GM12878 (cell line): ENCODE data around the gene RALGPS1. TPM values are rescaled to one million over a fixed set of nuclear protein-coding genes. Genes with fewer than 3 reads are reported as not detected.

Experiments used
- ATAC-seq: fragments of 200-7000 bp; cut with Tn5 transposase; 3 replicates; pipeline ENCODE4 v1.9.1; 2020; ENCODE audit warnings: mild to moderate bottlenecking, moderate library complexity
- BruUV-seq: library from RNA; stranded (reverse); fragments of 400-500 nt; replicated peaks from 2 replicates; lab custom pipeline; 2021; lab: Mats Ljungman, UMichigan
- CTCF ChIA-PET: fragments of 300-600 bp; sonication (Branson Sonifier 250); formaldehyde crosslinking; extraction: SDS; loops from one replicate; lab custom pipeline; 2021; ENCODE audit warnings: inconsistent platforms; lab: Yijun Ruan, JAX
- POLR2A ChIA-PET: fragments of 350-600 bp; formaldehyde crosslinking; extraction: SDS; loops from one replicate; lab custom pipeline; 2021; ENCODE audit warnings: inconsistent platforms; lab: Charles Lee
- RAD21 ChIA-PET: fragments of 300-600 bp; sonication (Branson Sonifier 250); formaldehyde crosslinking; loops from one replicate; lab custom pipeline; 2023; ENCODE audit warnings: antibody characterized with exemption; ENCODE audit not compliant: unreplicated experiment; lab: Charles Lee
- SMC1A ChIA-PET: fragments of 300-600 bp; sonication (Branson Sonifier 250); formaldehyde crosslinking; loops from one replicate; lab custom pipeline; 2023; ENCODE audit not compliant: unreplicated experiment, uncharacterized antibody; lab: Charles Lee
- DNase-seq: peaks from one replicate; pipeline ENCODE4 v3.0.0-alpha.2; 2011; ENCODE audit warnings: low read depth, low spot score
- FAIRE-seq: peaks from 3 replicates; lab custom pipeline; 2011; peaks lifted over from hg19 to GRCh38; lab: Jason Lieb, UNC
- H2AFZ ChIP-seq: 2 replicates; pipeline ENCODE4 v1.6.0; 2011; ENCODE audit warnings: low read depth, low read length, control low read depth; ENCODE audit not compliant: control insufficient read depth
- H3K27ac ChIP-seq: 2 replicates; pipeline ENCODE4 v1.5.1; 2011; ENCODE audit warnings: control low read depth; ENCODE audit not compliant: control insufficient read depth, insufficient read depth
- H3K27me3 ChIP-seq, 2 experiments: replicated peaks in 1 of 2; 2 replicates each; pipeline versions ENCODE4 v1.6.0 to v1.6.1; 2011; ENCODE audit warnings: low read length in 1 of 2; ENCODE audit not compliant: control insufficient read depth in 2 of 2, insufficient read depth in 2 of 2
- H3K36me3 ChIP-seq, 2 experiments: 2 replicates each; pipeline ENCODE4 v1.5.1; 2011; ENCODE audit warnings: low read length in 1 of 2; ENCODE audit not compliant: control insufficient read depth in 2 of 2, insufficient read depth in 2 of 2
- H3K4me1 ChIP-seq: 2 replicates; pipeline ENCODE4 v1.6.1; 2011; ENCODE audit warnings: mild to moderate bottlenecking, low read length, moderate library complexity, mixed read lengths; ENCODE audit not compliant: control insufficient read depth, insufficient read depth
- H3K4me2 ChIP-seq: 2 replicates; pipeline ENCODE4 v1.6.0; 2011; ENCODE audit warnings: control low read depth; ENCODE audit not compliant: control insufficient read depth, insufficient read depth
- H3K4me3 ChIP-seq: fragments of 200-600 bp; sonication (generic); 2 replicates; pipeline ENCODE4 v1.5.1; 2016
- H3K79me2 ChIP-seq: 2 replicates; pipeline ENCODE4 v1.6.0; 2011; ENCODE audit warnings: low read length; ENCODE audit not compliant: control insufficient read depth, insufficient read depth
- H3K9ac ChIP-seq: 2 replicates; pipeline ENCODE4 v1.8.0; 2011; ENCODE audit warnings: low read length, control low read depth, mixed read lengths; ENCODE audit not compliant: control insufficient read depth, insufficient read depth
- H3K9me3 ChIP-seq: replicated peaks from 3 replicates; pipeline ENCODE4 v1.5.1; 2011; ENCODE audit warnings: mild to moderate bottlenecking, low read length; ENCODE audit not compliant: control insufficient read depth, insufficient read depth
- H4K20me1 ChIP-seq: 2 replicates; pipeline ENCODE4 v1.6.0; 2011; ENCODE audit not compliant: control insufficient read depth, insufficient read depth
- CHD4 ChIP-seq: fragments of 200-600 bp; sonication (generic); IDR thresholded peaks from 2 replicates; pipeline ENCODE4 v1.6.1; 2016; ENCODE audit warnings: mild to moderate bottlenecking
- E4F1 ChIP-seq: fragments of 450-650 bp; IDR thresholded peaks from 2 replicates; pipeline ENCODE4 v1.6.1; 2018; ENCODE audit warnings: borderline replicate concordance, mild to moderate bottlenecking; ENCODE audit not compliant: partially characterized antibody
- NR2C1 ChIP-seq: fragments of 450-650 bp; IDR thresholded peaks from 2 replicates; pipeline ENCODE4 v1.6.1; 2017; ENCODE audit warnings: antibody characterized with exemption, mild to moderate bottlenecking, moderate library complexity
- WGBS: methylation state at CpG from one replicate; pipeline ENCODE4 v1.1.6; 2016; ENCODE audit warnings: low lambda C conversion rate; ENCODE audit not compliant: insufficient replicate concordance, insufficient coverage; ENCODE audit errors: missing lambda C conversion rate; 5-methylcytosine and 5-hydroxymethylcytosine counted together
- in situ Hi-C: fragments of 300-500 bp; cut with MboI; formaldehyde crosslinking; loops from 9 replicates; pipeline ENCODE4 v1.14.3; 2018; ENCODE audit warnings: mixed read lengths
- intact Hi-C: fragments of 100-400 bp; cut with micrococcal nuclease; formaldehyde crosslinking; loops from one replicate; pipeline ENCODE4 v1.14.2; 2022; ENCODE audit not compliant: unreplicated experiment
- polyA plus RNA-seq, 11 experiments: library from polyadenylated mRNA; depleted of rRNA in 4 of 11; unstranded in 6 of 11; stranded (reverse) in 5 of 11; fragments of >200 nt; fragmentation: Nextera tagmentation in 4 of 11; fragmentation: Illumina TruSeq in 1 of 11; extraction: Ambion mirVana in 4 of 11; extraction: Trizol in 1 of 11; gene quantifications; 1 replicate in 1 of 11; 2 replicates in 10 of 11; pipeline versions ENCODE4 v1.2.1 to v1.2.3, GENCODE V29; 2011 to 2016; ENCODE audit warnings: inconsistent platforms in 2 of 11, missing spikeins in 2 of 11, low read depth in 1 of 11
- total RNA-seq, 4 experiments: library from RNA; depleted of rRNA in 3 of 4; stranded (reverse); fragments of >200 nt in 3 of 4; fragmentation: Illumina TruSeq in 1 of 4; extraction: Trizol in 1 of 4; gene quantifications; 2 replicates each; pipeline versions ENCODE4 v1.2.1 to v1.2.3, GENCODE V29; 2013 to 2021

The RALGPS1 gene
- total and polyA plus RNA-seq, 10 of the 15 experiments (the other 5 are each of a cell fraction or from before 2014, with no cell fraction given) = 0.13 to 5.6 (median 2.7) TPM

- H3K9ac ChIP-seq = no peak overlapping the region
- ChIA-PET SMC1A (interaction anchor here (0.8 to 28.4 kb wide), 3 partner anchors 13 to 170 kb away, joined by 3 to 812 read pairs (median 812); no protein-coding TSS in a partner anchor), RAD21 (interaction anchor here (0.6 to 17.4 kb wide), 3 partner anchors 6 to 52 kb away, joined by 3 to 515 read pairs (median 515); no protein-coding TSS in a partner anchor), POLR2A (interaction anchor here (0.5 to 4.6 kb wide), 2 partner anchors 9 to 201 kb away, joined by 4 to 28 read pairs; no protein-coding TSS in a partner anchor)
- no peak for DNase-seq
- no peaks in the 10 kb centered on the region for H3K27me3 ChIP-seq
- no peaks in the 10 kb centered on the region for H3K9me3 ChIP-seq
- peaks cover 8% of the 10 kb centered on the region for H3K4me1 ChIP-seq
- H3K36me3 ChIP-seq = no peaks in the 10 kb centered on the region
- no peaks in the 10 kb centered on the region for H3K79me2 ChIP-seq
- 88% methylated on average over 7 of the region's 7 CpGs for WGBS
- TF ChIP-seq CHD4 = no peak
- TF ChIP-seq E4F1 = no peak
- TF ChIP-seq, all 136 proteins: peak for 0
- CTCF ChIA-PET = interaction anchor here (0.8 to 4.2 kb wide), 4 partner anchors 8 to 200 kb away, joined by 3 to 24 read pairs (median 4); no protein-coding TSS in a partner anchor
- Histone ChIP-seq H3K27ac (no peak overlapping the region), H4K20me1 (no peaks in the 10 kb centered on the region), H3K4me3 (no peak overlapping the region), H3K4me2 (no peak overlapping the region), H2AFZ (no peak overlapping the region)
- no TSS peak for BruUV-seq
- in situ Hi-C loops = no loop called here
- ATAC-seq = no peak
- intact Hi-C loops = no loop called here
- no peak for FAIRE-seq
Measured at GRCh38 chr9:127175319-127175715, 260.7 kb downstream of the RALGPS1 start.

- TF ChIP-seq NR2C1 = no peak
- H3K4me1 ChIP-seq = peaks cover 10% of the 10 kb centered on the region
- no peak overlapping the region for H3K4me2 ChIP-seq
- no peaks in the 10 kb centered on the region for H3K36me3 ChIP-seq
- BruUV-seq = no TSS peak
- ChIA-PET RAD21 (interaction anchor here (1.3 to 17.4 kb wide), 3 partner anchors 7 to 190 kb away, joined by 3 to 515 read pairs (median 515); no protein-coding TSS in a partner anchor), POLR2A (interaction anchor here (0.5 to 4.6 kb wide), 2 partner anchors 8 to 201 kb away, joined by 4 to 28 read pairs; no protein-coding TSS in a partner anchor), SMC1A (interaction anchor here (0.8 to 28.4 kb wide), 3 partner anchors 12 to 170 kb away, joined by 3 to 812 read pairs (median 812); no protein-coding TSS in a partner anchor), CTCF (interaction anchor here (0.8 to 4.2 kb wide), 4 partner anchors 8 to 200 kb away, joined by 3 to 24 read pairs (median 4); no protein-coding TSS in a partner anchor)
- intact Hi-C loops (no loop called here), in situ Hi-C loops (no loop called here)
- no peaks in the 10 kb centered on the region for H3K27me3 ChIP-seq
- no peak for FAIRE-seq
- H3K9ac ChIP-seq = no peak overlapping the region
- H3K4me3 ChIP-seq = no peak overlapping the region
- no peak overlapping the region for H3K27ac ChIP-seq
- 51% methylated on average over 6 of the region's 6 CpGs for WGBS
- no peak for ATAC-seq
- no peak for DNase-seq
- no peaks in the 10 kb centered on the region for H3K9me3 ChIP-seq
- no peak overlapping the region for H2AFZ ChIP-seq
- H4K20me1 ChIP-seq = no peaks in the 10 kb centered on the region
- no peaks in the 10 kb centered on the region for H3K79me2 ChIP-seq
Measured at GRCh38 chr9:127175764-127176163, 261.2 kb downstream of the RALGPS1 start.
